Gastroesophageal sphincter (tissue), 3 donors: ENCODE results near the gene ITGB8.

Experiments
- CTCF ChIP-seq, 4 experiments: fragments of 200-600 bp in 2 of 4; fragments of 450-650 bp in 2 of 4; sonication (generic) in 1 of 4; IDR thresholded peaks; one replicate each; pipeline ENCODE4 v1.5.1; 2017 to 2019; ENCODE audit warnings: antibody characterized with exemption in 4 of 4, mild to moderate bottlenecking in 2 of 4, moderate library complexity in 2 of 4
- EP300 ChIP-seq: sonication (generic); formaldehyde crosslinking; IDR thresholded peaks from one replicate; pipeline ENCODE4 v1.6.1; 2017; ENCODE audit warnings: antibody characterized with exemption, mild to moderate bottlenecking
- POLR2A ChIP-seq, 2 donors: fragments of 450-650 bp; IDR thresholded peaks; one replicate each; pipeline ENCODE4 v1.6.1; 2017; ENCODE audit warnings: antibody characterized with exemption in 2 of 2, mild to moderate bottlenecking in 2 of 2, moderate library complexity in 1 of 2
- POLR2AphosphoS5 ChIP-seq: sonication (generic); formaldehyde crosslinking; IDR thresholded peaks from one replicate; pipeline ENCODE4 v1.6.1; 2017; ENCODE audit warnings: antibody characterized with exemption

GRCh38 chr7:20311743-20312042, 19.0 kb upstream of the ITGB8 start:
- TF ChIP-seq POLR2AphosphoS5 (no peak), EP300 (no peak), CTCF (IDR thresholded peaks at IDR 0.05) (no peak), POLR2A (IDR thresholded peaks at IDR 0.05) (no peak)
